Raji (cell line): ENCODE data around the gene ZNF629.

Experiments
- POLR2A ChIP-seq: IDR thresholded peaks from 2 replicates; pipeline ENCODE4 v1.6.1; 2011; ENCODE audit warnings: low read depth, low read length, control low read depth; ENCODE audit not compliant: insufficient read depth

ZNF629 gene

GRCh38 chr16:30728899-30729672, 57.9 kb downstream of the ZNF629 start:
- no peak for TF ChIP-seq POLR2A
